Uterus (tissue), 4 donors: ENCODE measurements around the gene SLC35B1. TPM values are rescaled to one million over a fixed set of nuclear protein-coding genes. Genes with fewer than 3 reads are reported as not detected.
"Not testable (repeated sequence)": the region's sequence is repeated elsewhere in the genome, so short reads cannot be mapped to it uniquely, and the experiment has no call there.

Experiments used
- DNase-seq, 2 donors: peaks; one replicate each; pipeline ENCODE4 v3.0.0-alpha.2; 2019 to 2020
- H3K27ac ChIP-seq, 2 donors: fragments of 200-600 bp; sonication (generic); 1 replicate in 1 of 2; 2 replicates in 1 of 2; pipeline ENCODE4 v1.5.1; 2016 to 2018
- H3K27me3 ChIP-seq, 2 donors: fragments of 200-600 bp; sonication (generic); one replicate each; pipeline ENCODE4 v1.5.1; 2018 to 2019; ENCODE audit warnings: control low read depth in 1 of 2
- H3K36me3 ChIP-seq, 2 donors: fragments of 200-600 bp; sonication (generic); one replicate each; pipeline ENCODE4 v1.5.1; 2019; ENCODE audit warnings: control low read depth in 1 of 2
- H3K4me1 ChIP-seq, 2 donors: fragments of 200-600 bp; sonication (generic); one replicate each; pipeline ENCODE4 v1.5.1; 2018 to 2019; ENCODE audit warnings: control low read depth in 1 of 2
- H3K4me3 ChIP-seq, 2 donors: fragments of 200-600 bp; sonication (generic); 1 replicate in 1 of 2; 2 replicates in 1 of 2; pipeline ENCODE4 v1.5.1; 2018 to 2019; ENCODE audit warnings: mild to moderate bottlenecking in 1 of 2
- H3K9me3 ChIP-seq, 2 donors: fragments of 200-600 bp; sonication (generic); one replicate each; pipeline ENCODE4 v1.5.1; 2019; ENCODE audit warnings: control low read depth in 1 of 2
- POLR2A ChIP-seq, 2 donors: fragments of 450-650 bp; IDR thresholded peaks; one replicate each; pipeline ENCODE4 v1.6.1; 2016; ENCODE audit warnings: antibody characterized with exemption in 2 of 2, mild to moderate bottlenecking in 1 of 2, moderate library complexity in 1 of 2
- intact Hi-C: fragments of 100-400 bp; cut with DNase I; formaldehyde crosslinking; loops from one replicate; pipeline ENCODE4 v1.15.1; 2023; ENCODE audit warnings: low total_unique reads
- total RNA-seq, 4 donors: library from RNA; depleted of rRNA in 3 of 4; stranded (reverse); fragments of >200 nt in 3 of 4; gene quantifications; one replicate each; pipeline versions ENCODE4 v1.1.0 to v1.2.4, GENCODE V29; 2014 to 2023
- TF ChIP-seq, protein P1 (sequence below), 4 experiments: fragments of 200-600 bp in 2 of 4; fragments of 450-650 bp in 2 of 4; sonication (generic) in 2 of 4; IDR thresholded peaks; one replicate each; pipeline ENCODE4 v1.5.1; 2016 to 2019; ENCODE audit warnings: antibody characterized with exemption in 4 of 4, mild to moderate bottlenecking in 2 of 4, moderate library complexity in 1 of 4
- donor health status: DM: yes; HTN: yes; CAD: no.

Gene SLC35B1
- total RNA-seq, 4 donors from 2014 or later: 23.6 to 49.1 (median 36.3) TPM

DNA sequence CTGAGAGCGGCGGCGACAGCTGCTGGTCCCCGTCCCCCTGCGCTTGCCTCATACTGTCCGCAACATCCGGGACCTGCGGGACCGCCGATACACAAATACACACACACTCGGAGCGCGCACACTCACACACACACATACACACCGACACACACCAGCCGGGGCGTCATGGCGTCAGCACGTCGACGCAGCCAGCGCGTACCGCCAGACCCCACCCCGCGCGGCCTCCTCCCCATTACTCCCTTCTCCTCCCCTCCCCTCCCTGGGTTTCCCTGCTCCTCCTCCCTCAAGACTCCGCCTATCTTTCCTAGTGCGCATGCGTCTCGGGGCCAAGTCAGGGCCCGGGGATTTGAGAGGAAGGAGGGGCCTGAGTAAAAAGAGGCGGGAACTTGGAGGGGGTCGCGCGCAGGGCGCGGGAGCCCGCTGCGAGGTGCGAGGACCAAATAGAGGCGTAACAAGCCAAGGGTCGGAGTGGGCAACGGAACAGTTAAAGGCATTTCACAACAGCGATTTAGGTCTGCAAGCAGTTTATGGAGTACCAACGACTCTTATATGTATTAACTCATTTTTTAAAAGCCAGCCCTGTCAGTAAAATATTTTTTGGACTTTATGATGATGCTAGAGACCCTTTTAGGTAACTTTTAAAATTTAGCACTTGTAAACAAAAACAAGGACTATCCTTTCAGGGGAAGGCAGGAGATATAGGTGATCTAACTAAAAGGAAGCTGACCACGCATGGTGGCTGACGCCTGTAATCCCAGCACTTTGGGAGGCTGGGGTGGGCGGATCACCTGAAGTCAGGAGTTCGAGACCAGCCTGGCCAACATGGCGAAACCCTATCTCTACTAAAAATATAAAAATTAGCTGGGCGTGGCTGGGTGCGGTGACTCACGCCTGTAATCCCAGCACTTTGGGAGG is 29.6 kb downstream of the SLC35B1 start, which contains the start of gene SPOP:
SPOP (minus strand) TSS at position 165 of the 915 bp plus-strand sequence. CDS start 55,287 bp downstream, outside the sequence.
- Histone ChIP-seq H3K27me3 (no peaks in the 10 kb centered on the region), H3K4me3 (peak within 1 kb of the TSS; percentile 83 to 95), H3K36me3 (no peaks in the 10 kb centered on the region), H3K9me3 (no peaks in the 10 kb centered on the region), H3K4me1 (peaks cover 5 to 9% of the 10 kb centered on the region in 2 donors), H3K27ac (peak within 1 kb of the TSS; percentile 99 to 100)
- TF ChIP-seq, protein P1, sequence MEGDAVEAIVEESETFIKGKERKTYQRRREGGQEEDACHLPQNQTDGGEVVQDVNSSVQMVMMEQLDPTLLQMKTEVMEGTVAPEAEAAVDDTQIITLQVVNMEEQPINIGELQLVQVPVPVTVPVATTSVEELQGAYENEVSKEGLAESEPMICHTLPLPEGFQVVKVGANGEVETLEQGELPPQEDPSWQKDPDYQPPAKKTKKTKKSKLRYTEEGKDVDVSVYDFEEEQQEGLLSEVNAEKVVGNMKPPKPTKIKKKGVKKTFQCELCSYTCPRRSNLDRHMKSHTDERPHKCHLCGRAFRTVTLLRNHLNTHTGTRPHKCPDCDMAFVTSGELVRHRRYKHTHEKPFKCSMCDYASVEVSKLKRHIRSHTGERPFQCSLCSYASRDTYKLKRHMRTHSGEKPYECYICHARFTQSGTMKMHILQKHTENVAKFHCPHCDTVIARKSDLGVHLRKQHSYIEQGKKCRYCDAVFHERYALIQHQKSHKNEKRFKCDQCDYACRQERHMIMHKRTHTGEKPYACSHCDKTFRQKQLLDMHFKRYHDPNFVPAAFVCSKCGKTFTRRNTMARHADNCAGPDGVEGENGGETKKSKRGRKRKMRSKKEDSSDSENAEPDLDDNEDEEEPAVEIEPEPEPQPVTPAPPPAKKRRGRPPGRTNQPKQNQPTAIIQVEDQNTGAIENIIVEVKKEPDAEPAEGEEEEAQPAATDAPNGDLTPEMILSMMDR (IDR thresholded peaks at IDR 0.05): no peak
- peak; percentile 75 to 76 for TF ChIP-seq POLR2A (IDR thresholded peaks at IDR 0.05)
- DNase-seq: peak; percentile 99
- intact Hi-C loops: no loop called here

DNA sequence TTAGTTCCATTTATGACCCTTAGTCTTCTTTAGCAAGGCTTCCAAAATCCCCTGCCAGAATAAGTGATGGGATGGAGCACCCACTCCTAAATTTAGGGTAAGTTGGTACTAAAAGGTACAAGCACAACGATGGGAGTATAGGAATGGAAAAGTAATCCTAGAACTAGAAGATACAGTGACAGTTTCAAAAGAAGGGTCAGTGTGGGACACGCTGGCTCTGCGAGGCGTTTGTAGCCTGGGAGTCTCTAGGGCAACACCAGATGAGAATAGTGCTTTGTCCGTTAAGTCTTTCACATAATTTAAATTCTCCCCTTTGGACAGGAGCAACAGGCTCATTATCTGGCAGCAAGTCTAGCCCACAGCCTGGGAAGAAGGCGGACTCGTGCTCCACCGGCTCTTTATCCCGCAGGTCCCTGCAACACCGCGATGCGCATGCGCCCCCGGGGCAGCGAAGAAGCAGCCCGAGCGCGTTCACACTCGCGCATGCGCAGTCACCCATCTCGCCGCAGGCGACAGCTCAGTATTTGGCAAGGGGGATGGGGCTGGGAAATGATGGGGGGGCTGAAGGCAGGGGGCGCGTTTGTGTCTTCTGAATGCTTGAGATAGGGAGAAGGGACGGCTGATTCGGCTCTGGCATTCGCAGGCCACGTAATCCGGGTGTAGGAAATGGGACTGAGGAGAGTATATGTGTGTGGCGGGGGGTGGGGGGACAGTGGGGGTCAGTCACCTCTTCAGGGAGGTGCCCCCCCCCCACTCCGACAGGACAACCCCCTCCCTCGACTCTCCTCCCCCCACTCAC is 30.4 kb downstream of the SLC35B1 start:
- DNase-seq: peak; percentile 95 to 96
- intact Hi-C loops: no loop called here
- Histone ChIP-seq H3K27ac (peak overlapping the region; percentile 99 to 100), H3K4me1 (peaks cover 5 to 9% of the 10 kb centered on the region in 2 donors), H3K4me3 (peak overlapping the region; percentile 83 to 95), H3K36me3 (no peaks in the 10 kb centered on the region), H3K27me3 (no peaks in the 10 kb centered on the region), H3K9me3 (no peaks in the 10 kb centered on the region)
- TF ChIP-seq, protein P1 (IDR thresholded peaks at IDR 0.05): peak in 2 of 4 experiments; percentile 8 to 9
- TF ChIP-seq POLR2A (IDR thresholded peaks at IDR 0.05): peak; percentile 8 to 34

DNA sequence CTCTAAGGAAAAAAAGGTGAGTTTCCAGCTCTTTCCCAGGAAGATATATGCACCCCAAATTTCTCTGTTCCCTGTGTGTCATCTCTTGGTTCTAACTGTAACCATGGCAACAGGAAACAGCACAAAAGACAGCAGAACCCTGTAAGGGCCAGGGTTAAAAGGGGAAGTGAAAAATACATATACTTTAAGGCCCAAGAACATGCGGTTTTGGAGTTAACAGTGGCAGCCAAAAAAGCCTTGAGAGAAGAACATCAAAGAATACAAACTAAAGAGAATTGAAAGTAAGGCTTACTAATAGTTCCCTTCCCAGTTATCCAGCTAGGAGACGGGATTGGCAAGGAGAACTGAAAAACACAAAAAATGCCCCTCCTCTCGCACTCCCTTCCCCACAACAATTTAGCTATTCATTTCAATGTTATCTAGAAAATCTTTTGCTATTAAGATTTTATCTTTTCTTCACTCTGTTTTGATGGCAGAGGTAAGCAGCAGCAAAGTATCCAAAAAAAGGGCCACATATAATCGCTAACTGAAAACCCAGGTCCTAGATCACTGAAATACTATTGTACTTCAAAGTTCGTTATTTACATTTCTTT is 31.4 kb downstream of the SLC35B1 start:
- H3K36me3 ChIP-seq: no peaks in the 10 kb centered on the region
- peaks cover 5 to 9% of the 10 kb centered on the region in 2 donors for H3K4me1 ChIP-seq
- H3K27me3 ChIP-seq: no peaks in the 10 kb centered on the region
- TF ChIP-seq, protein P1 (IDR thresholded peaks at IDR 0.05): no peak
- no peak for TF ChIP-seq POLR2A (IDR thresholded peaks at IDR 0.05)
- peak overlapping the region; percentile 83 to 95 for H3K4me3 ChIP-seq
- DNase-seq: no peak
- H3K9me3 ChIP-seq: no peaks in the 10 kb centered on the region
- H3K27ac ChIP-seq: peak overlapping the region; percentile 99 to 100
- intact Hi-C loops: no loop called here

DNA sequence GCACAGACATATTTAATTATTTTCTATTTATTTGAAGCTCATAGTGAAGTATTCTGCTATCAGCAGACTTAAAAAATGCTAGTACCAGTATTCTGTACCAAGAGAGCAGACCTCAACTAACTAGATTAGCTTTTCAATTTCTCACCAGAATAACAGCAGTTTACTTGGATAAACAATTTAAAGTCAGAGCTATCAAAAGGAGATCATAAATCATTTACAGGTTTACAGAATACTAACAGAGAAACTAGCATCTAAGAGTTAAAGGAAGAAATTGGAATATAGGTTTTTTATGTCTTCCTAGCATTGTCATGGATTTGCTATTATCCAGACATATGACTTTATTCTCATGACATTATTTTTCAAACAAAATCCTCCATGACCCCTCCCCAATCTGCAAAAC is 33.3 kb downstream of the SLC35B1 start:
- Histone ChIP-seq H3K4me3 (no peak overlapping the region), H3K4me1 (peaks cover 5 to 9% of the 10 kb centered on the region in 2 donors), H3K27ac (peak overlapping the region in 1 of 2 donors; percentile 100), H3K36me3 (no peaks in the 10 kb centered on the region), H3K9me3 (no peaks in the 10 kb centered on the region), H3K27me3 (no peaks in the 10 kb centered on the region)
- intact Hi-C loops: no loop called here
- TF ChIP-seq, protein P1 (IDR thresholded peaks at IDR 0.05): no peak
- TF ChIP-seq POLR2A (IDR thresholded peaks at IDR 0.05): no peak
- DNase-seq: no peak

DNA sequence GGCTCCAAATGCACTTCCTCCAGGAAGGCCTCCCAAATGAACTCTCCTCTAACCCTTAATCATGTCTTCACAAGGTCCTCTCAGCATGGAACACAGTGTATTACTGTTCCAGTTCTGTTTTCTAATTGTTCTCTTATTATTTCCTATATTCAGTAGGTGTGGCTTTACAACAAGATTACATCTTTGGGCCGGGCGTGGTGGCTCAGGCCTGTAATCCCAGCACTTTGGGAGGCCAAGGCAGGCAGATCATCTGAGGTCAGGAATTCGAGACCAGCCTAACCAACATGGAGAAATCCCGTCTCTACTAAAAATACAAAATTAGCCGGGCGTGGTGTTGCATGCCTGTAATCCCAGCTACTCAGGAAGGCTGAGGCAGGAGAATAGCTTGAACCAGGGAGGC is 34.1 kb downstream of the SLC35B1 start:
- H3K9me3 ChIP-seq, DNase-seq, H3K4me3 ChIP-seq, H3K36me3 ChIP-seq, intact Hi-C loops, H3K27me3 ChIP-seq, H3K4me1 ChIP-seq: not testable (repeated sequence)
- H3K27ac ChIP-seq: peak overlapping the region in 1 of 2 donors; percentile 47
